Breast epithelium (tissue), 3 donors: ENCODE results near the gene E4F1.

Source experiments
- CTCF ChIP-seq, 3 donors: fragments of 450-650 bp; IDR thresholded peaks; one replicate each; pipeline ENCODE4 v1.5.1; 2016 to 2017; ENCODE audit warnings: antibody characterized with exemption in 3 of 3, mild to moderate bottlenecking in 3 of 3, moderate library complexity in 3 of 3
- POLR2A ChIP-seq: fragments of 450-650 bp; IDR thresholded peaks from one replicate; pipeline ENCODE4 v1.6.1; 2016; ENCODE audit warnings: antibody characterized with exemption, mild to moderate bottlenecking, moderate library complexity

- TF ChIP-seq CTCF (IDR thresholded peaks at IDR 0.05) (no peak), POLR2A (no peak)
Measured at GRCh38 chr16:2275476-2276367, 52.3 kb downstream of the E4F1 start.
